GDM1 (cell line): ENCODE results near the gene TEX47.

Source experiments
- DNase-seq: peaks from one replicate; lab custom pipeline; 2025; lab: John Stamatoyannopoulos, UW

TEX47 gene

GRCh38 chr7:88795553-88795952 lies at the start of gene TEX47:
TSS of gene TEX47 (minus strand) at chr7:88795737. CDS start at chr7:88794942, 795 bp downstream.
- no peak for DNase-seq

GRCh38 chr7:88845091-88845490 lies 49.6 kb upstream of the TEX47 start:
- DNase-seq, result no peak

- no peak for DNase-seq
These were observed 46.7 kb upstream of the TEX47 start for GRCh38 chr7:88842201-88842600.

- no peak for DNase-seq
These were observed 39.7 kb upstream of the TEX47 start for GRCh38 chr7:88835147-88835728.

GRCh38 chr7:88826222-88826621 lies 30.7 kb upstream of the TEX47 start:
- no peak for DNase-seq

GRCh38 chr7:88818552-88818951 lies 23.0 kb upstream of the TEX47 start:
- DNase-seq, result no peak

GRCh38 chr7:88806280-88807037 lies 10.9 kb upstream of the TEX47 start:
- no peak for DNase-seq

- DNase-seq, result no peak
These were observed 5.5 kb upstream of the TEX47 start for GRCh38 chr7:88801046-88801445.

- DNase-seq, result no peak
These were observed 3.2 kb downstream of the TEX47 start for GRCh38 chr7:88792361-88792760.

GRCh38 chr7:88791891-88792290 lies 3.6 kb downstream of the TEX47 start:
- no peak for DNase-seq

GRCh38 chr7:88789480-88790064 lies 6.0 kb downstream of the TEX47 start:
- no peak for DNase-seq

- DNase-seq, result no peak
These were observed 7.8 kb downstream of the TEX47 start for GRCh38 chr7:88787777-88788176.

GRCh38 chr7:88775838-88776237 lies 19.7 kb downstream of the TEX47 start:
- no peak for DNase-seq

GRCh38 chr7:88772776-88773175 lies 22.8 kb downstream of the TEX47 start:
- no peak for DNase-seq

- DNase-seq, result no peak
These were observed 24.1 kb downstream of the TEX47 start for GRCh38 chr7:88771417-88771816.

- no peak for DNase-seq
These were observed 33.8 kb downstream of the TEX47 start for GRCh38 chr7:88761779-88762178.

- no peak for DNase-seq
These were observed 35.4 kb downstream of the TEX47 start for GRCh38 chr7:88760136-88760515.

- no peak for DNase-seq
These were observed 36.1 kb downstream of the TEX47 start, which contains the start of gene ZNF804B for GRCh38 chr7:88759230-88760135. TSS of gene ZNF804B (plus strand) at chr7:88759700. CDS start at chr7:88759977, 277 bp downstream.

GRCh38 chr7:88758381-88759229 lies 36.9 kb downstream of the TEX47 start:
- DNase-seq, result no peak

- no peak for DNase-seq
These were observed 38.2 kb downstream of the TEX47 start for GRCh38 chr7:88757371-88757770.

- no peak for DNase-seq
These were observed 38.7 kb downstream of the TEX47 start for GRCh38 chr7:88756802-88757201.
